Smooth muscle cell (in vitro differentiated cells): Measurements from ENCODE around the gene DDX6. TPM values are rescaled to one million over a fixed set of nuclear protein-coding genes. Genes with fewer than 3 reads are reported as not detected.
"Not testable (repeated sequence)": the region's sequence is repeated elsewhere in the genome, so short reads cannot be mapped to it uniquely, and the experiment has no call there.

ENCODE experiments used
- DNase-seq: peaks from one replicate; lab custom pipeline; 2025; ENCODE audit not compliant: unreplicated experiment; lab: John Stamatoyannopoulos, UW
- H2AFZ ChIP-seq: fragments of 200-600 bp; sonication (generic); 2 replicates; pipeline ENCODE4 v1.6.0; 2016; ENCODE audit warnings: antibody characterized with exemption, low read depth, mild to moderate bottlenecking
- H3F3A ChIP-seq: fragments of 200-600 bp; sonication (generic); 2 replicates; pipeline ENCODE4 v1.6.0; 2017; ENCODE audit warnings: antibody characterized with exemption, low read depth
- H3K27ac ChIP-seq: fragments of 200-600 bp; sonication (generic); 2 replicates; pipeline ENCODE4 v1.5.1; 2016; ENCODE audit warnings: low read depth, mild to moderate bottlenecking
- H3K27me3 ChIP-seq: fragments of 200-600 bp; sonication (generic); 2 replicates; pipeline ENCODE4 v1.6.1; 2016; ENCODE audit warnings: low read depth, mild to moderate bottlenecking
- H3K36me3 ChIP-seq: fragments of 200-600 bp; sonication (generic); 2 replicates; pipeline ENCODE4 v1.5.1; 2016; ENCODE audit warnings: low read depth
- H3K4me1 ChIP-seq: fragments of 200-600 bp; sonication (generic); 2 replicates; pipeline ENCODE4 v1.5.1; 2016; ENCODE audit warnings: low read depth
- H3K4me2 ChIP-seq: fragments of 200-600 bp; sonication (generic); 2 replicates; pipeline ENCODE4 v1.6.0; 2016; ENCODE audit warnings: mild to moderate bottlenecking
- H3K4me3 ChIP-seq: fragments of 200-600 bp; sonication (generic); 2 replicates; pipeline ENCODE4 v1.5.1; 2016; ENCODE audit warnings: mild to moderate bottlenecking
- H3K79me2 ChIP-seq: fragments of 200-600 bp; sonication (generic); 2 replicates; pipeline ENCODE4 v1.6.0; 2016; ENCODE audit warnings: low read depth, mild to moderate bottlenecking
- H3K9ac ChIP-seq: fragments of 200-600 bp; sonication (generic); 2 replicates; pipeline ENCODE4 v1.6.0; 2016; ENCODE audit warnings: low read depth
- H3K9me3 ChIP-seq: fragments of 200-600 bp; sonication (generic); replicated peaks from 2 replicates; pipeline ENCODE4 v1.5.1; 2016; ENCODE audit warnings: low read depth
- H4K20me1 ChIP-seq: fragments of 200-600 bp; sonication (generic); 2 replicates; pipeline ENCODE4 v1.6.0; 2016; ENCODE audit warnings: low read depth
- WGBS: methylation state at CpG from one replicate; pipeline ENCODE4 v1.1.7; 2016; ENCODE audit warnings: low lambda C conversion rate; 5-methylcytosine and 5-hydroxymethylcytosine counted together
- polyA plus RNA-seq: library from polyadenylated mRNA; unstranded; fragments of >200 nt; fragmentation: Nextera tagmentation; extraction: Ambion mirVana; gene quantifications from 2 replicates; pipeline ENCODE4 v1.2.1, GENCODE V29; 2016
- total RNA-seq: library from RNA; depleted of rRNA; stranded (reverse); fragments of >200 nt; gene quantifications from 2 replicates; pipeline ENCODE4 v1.2.3, GENCODE V29; 2014

The DDX6 gene
- total and polyA plus RNA-seq, 2 experiments from 2014 or later = 17.9 to 187 TPM

DNA sequence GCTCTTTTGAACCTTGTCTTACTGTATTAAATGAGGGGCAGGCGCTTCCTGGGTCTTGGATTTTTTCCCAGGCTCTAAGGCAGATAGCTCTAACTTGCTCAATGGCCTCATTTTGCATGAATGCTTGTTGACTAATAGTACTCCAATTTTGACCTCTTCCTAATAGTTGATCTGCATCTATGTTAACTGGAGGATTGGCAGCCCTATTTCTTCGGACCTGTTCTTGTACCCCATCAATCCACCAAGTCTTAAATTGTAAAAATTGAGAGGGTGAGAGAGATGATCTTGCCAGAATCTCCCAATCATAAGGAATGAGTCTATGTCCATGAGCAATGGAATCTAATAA is 63.3 kb downstream of the DDX6 start:
- H4K20me1 ChIP-seq, H3K36me3 ChIP-seq, H3K9ac ChIP-seq, H3K4me3 ChIP-seq, H2AFZ ChIP-seq, H3K79me2 ChIP-seq, H3K4me2 ChIP-seq, H3K27me3 ChIP-seq, H3K4me1 ChIP-seq, H3K27ac ChIP-seq, H3K9me3 ChIP-seq, DNase-seq, H3F3A ChIP-seq: not testable (repeated sequence)
- 78% methylated on average over 2 of the region's 2 CpGs for WGBS

- H3F3A ChIP-seq, H3K27me3 ChIP-seq, DNase-seq, H3K9me3 ChIP-seq, H3K4me3 ChIP-seq, H4K20me1 ChIP-seq, H3K4me1 ChIP-seq, H3K36me3 ChIP-seq, H3K9ac ChIP-seq, H3K4me2 ChIP-seq, H3K27ac ChIP-seq, H3K79me2 ChIP-seq, H2AFZ ChIP-seq: not testable (repeated sequence)
- 58% methylated on average over 8 of the region's 8 CpGs for WGBS
Observed at GRCh38 chr11:118727001-118727720, 63.8 kb downstream of the DDX6 start.

DNA sequence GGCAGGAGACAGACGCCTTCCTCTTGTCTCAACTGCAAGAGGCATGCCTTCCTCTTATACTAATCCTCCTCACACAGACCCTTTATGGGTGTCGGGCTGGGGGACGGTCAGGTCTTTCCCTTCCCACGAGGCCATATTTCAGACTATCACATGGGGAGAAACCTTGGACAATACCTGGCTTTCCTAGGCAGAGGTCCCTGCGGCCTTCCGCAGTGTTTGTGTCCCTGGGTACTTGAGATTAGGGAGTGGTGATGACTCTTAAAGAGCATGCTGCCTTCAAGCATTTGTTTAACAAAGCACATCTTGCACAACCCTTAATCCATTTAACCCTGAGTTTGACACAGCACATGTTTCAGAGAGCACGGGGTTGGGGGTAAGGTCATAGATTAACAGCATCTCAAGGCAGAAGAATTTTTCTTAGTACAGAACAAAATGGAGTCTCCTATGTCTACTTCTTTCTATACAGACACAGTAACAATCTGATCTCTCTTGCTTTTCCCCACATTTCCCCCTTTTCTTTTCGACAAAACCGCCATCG is 69.4 kb downstream of the DDX6 start:
- H3K4me1 ChIP-seq, H3F3A ChIP-seq, H3K9ac ChIP-seq, H2AFZ ChIP-seq, H3K27me3 ChIP-seq, H3K36me3 ChIP-seq, H3K27ac ChIP-seq, H4K20me1 ChIP-seq, H3K4me3 ChIP-seq, H3K79me2 ChIP-seq, H3K4me2 ChIP-seq, DNase-seq, H3K9me3 ChIP-seq: not testable (repeated sequence)
- 41% methylated on average over 6 of the region's 10 CpGs for WGBS

DNA sequence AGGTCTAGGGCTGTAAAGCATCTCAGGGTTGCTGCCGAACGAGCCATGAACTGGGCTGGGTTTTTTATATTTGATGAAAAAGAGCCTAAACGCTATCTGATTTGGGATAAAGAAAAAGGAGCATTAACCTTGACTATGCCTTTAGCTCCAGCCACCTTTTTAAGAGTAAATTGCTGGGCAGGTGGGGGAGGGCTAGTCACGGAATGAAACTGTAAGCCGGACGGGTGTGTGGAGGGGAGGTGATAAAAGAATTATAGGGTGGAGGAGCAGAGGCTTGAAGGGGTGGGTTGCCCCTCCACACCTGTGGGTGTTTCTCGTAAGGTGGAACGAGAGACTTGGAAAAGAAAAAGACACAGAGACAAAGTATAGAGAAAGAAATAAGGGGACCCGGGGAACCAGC is 70.2 kb downstream of the DDX6 start:
- not testable (repeated sequence) for H3F3A ChIP-seq, H3K27me3 ChIP-seq, H3K36me3 ChIP-seq, H3K4me2 ChIP-seq, H3K9me3 ChIP-seq, H3K27ac ChIP-seq, H2AFZ ChIP-seq, DNase-seq, H3K4me3 ChIP-seq, H3K4me1 ChIP-seq, H3K9ac ChIP-seq, H3K79me2 ChIP-seq, H4K20me1 ChIP-seq
- 19% methylated on average over 8 of the region's 9 CpGs for WGBS

GRCh38 chr11:118720078-118720477 is 70.9 kb downstream of the DDX6 start:
- H3K27me3 ChIP-seq, H3K27ac ChIP-seq: not testable (repeated sequence)

DNA sequence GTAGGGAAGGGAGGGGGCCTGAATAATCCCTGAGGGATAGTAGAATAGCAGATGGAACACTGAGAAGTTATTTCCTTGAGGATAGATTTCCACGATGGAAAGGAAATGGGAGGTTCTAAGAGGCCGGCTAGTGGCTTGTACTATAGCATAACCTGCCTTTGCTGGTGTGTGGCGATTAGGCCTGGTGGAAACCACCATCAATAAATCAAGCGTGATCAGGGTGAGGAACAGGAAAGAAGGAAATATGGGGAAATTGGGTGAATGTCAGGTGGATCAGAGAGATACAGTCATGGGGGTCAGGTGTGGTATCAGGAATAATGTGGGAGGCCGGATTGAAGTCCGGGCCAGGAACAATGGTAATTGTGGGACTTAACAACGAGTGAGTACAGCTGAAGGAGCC is 72.4 kb downstream of the DDX6 start:
- H4K20me1 ChIP-seq, H3K27ac ChIP-seq, H3K36me3 ChIP-seq, DNase-seq, H3K4me2 ChIP-seq, H2AFZ ChIP-seq, H3K4me3 ChIP-seq, H3K4me1 ChIP-seq, H3F3A ChIP-seq, H3K9ac ChIP-seq, H3K9me3 ChIP-seq, H3K79me2 ChIP-seq, H3K27me3 ChIP-seq: not testable (repeated sequence)
- WGBS = 68% methylated on average over 7 of the region's 7 CpGs

More at GRCh38 chr11:118720078-118720477, 70.9 kb downstream of the DDX6 start:
- not testable (repeated sequence) for H4K20me1 ChIP-seq, H3K9ac ChIP-seq, H3K9me3 ChIP-seq, H3K4me2 ChIP-seq, H3K4me3 ChIP-seq, DNase-seq, H2AFZ ChIP-seq, H3K79me2 ChIP-seq, H3K36me3 ChIP-seq, H3F3A ChIP-seq, H3K4me1 ChIP-seq
- WGBS = 13% methylated on average over 13 of the region's 13 CpGs

- H3K4me2 ChIP-seq, H3K4me1 ChIP-seq, H3K27me3 ChIP-seq, H3K4me3 ChIP-seq, DNase-seq, H3K79me2 ChIP-seq, H2AFZ ChIP-seq, H3K9ac ChIP-seq, H3K9me3 ChIP-seq, H3K36me3 ChIP-seq, H3K27ac ChIP-seq, H3F3A ChIP-seq, H4K20me1 ChIP-seq: not testable (repeated sequence)
- WGBS = 56% methylated on average over 4 of the region's 4 CpGs
Observed at GRCh38 chr11:118717733-118718132, 73.2 kb downstream of the DDX6 start.

- not testable (repeated sequence) for H2AFZ ChIP-seq, H3K36me3 ChIP-seq, H3K4me3 ChIP-seq, H3K79me2 ChIP-seq, H3K4me1 ChIP-seq, DNase-seq, H3K9me3 ChIP-seq, H4K20me1 ChIP-seq, H3K4me2 ChIP-seq, H3K27ac ChIP-seq, H3K9ac ChIP-seq, H3F3A ChIP-seq, H3K27me3 ChIP-seq
- 76% methylated on average over 6 of the region's 6 CpGs for WGBS
Observed at GRCh38 chr11:118717221-118717620, 73.7 kb downstream of the DDX6 start.
